ENCODE data around the gene TSPAN14.

TSPAN14 gene

DNA sequence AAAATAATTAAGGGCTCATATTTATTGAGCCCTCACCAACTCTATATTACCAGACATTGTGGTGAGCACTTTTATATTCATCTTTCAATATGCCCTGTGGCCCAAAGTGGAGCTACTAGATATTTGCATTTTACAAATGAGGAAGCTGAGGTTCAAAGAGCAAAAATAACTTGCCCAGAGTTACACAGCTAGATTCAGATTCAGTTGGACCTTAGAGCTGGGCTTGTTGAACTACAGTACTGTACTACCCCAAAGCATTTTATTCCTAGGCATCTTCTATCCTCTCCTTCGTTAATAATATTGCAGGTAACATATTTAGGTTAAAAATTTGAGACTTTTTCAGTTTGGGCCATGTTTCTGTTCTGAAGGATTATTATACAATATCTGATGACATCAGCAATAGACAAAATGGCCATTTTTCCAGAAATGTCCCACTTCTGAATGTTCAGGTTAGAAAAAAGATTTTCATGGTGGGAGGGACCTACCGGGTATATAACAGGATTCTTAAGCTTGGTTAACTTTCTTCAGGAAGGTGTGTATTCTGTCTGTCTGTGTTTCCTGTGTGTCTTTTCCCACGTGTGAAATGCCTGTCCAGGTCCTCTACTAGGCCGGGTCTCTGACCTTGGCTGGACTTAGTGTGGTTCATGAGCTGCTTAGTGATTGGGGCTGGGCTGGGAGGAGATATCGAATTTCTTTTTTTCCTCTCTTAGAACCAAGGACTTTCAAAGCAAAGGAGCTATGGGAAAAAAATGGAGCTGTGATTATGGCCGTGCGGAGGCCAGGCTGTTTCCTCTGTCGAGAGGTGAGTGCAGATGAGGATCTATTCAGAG lies 32.2 kb upstream of the TSPAN14 start:
- DNase-seq = no peak

DNA sequence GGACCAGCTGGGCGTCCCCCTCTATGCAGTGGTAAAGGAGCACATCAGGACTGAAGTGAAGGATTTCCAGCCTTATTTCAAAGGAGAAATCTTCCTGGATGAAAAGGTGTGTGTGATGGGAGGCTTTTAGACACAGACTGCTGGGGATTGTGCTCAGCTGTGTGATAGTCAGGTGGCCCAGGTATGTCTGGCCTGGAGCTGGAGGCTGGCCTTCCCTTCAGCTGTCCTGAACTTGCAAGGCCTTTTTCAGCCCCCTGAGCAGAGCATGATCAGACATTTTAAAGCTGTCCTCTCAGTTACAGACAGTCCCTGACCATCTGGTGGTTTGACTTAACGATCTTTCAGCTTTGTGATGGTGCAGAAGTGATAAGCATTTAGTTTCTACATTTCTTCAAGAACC lies 28.2 kb upstream of the TSPAN14 start:
- DNase-seq = no peak

DNA sequence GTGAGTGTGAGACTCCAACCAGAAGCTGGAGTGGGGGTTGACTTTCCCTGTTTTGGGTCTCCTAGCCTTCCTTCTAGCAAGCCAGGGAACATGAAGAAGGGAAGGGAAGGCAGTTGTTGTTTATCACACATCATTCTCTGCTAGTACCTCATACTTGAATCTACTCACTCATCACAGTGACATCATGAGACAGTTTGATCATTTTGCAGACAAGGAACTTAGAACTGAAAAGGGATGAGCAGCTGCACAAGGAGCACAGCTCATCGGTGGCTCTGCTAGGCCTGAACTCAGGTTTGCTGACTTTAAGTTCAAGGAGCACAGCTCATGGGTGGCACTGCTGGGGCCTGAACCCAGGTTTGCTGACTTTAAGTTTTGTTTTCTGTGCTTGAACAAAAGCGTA lies 26.6 kb upstream of the TSPAN14 start:
- no peak for DNase-seq

DNA sequence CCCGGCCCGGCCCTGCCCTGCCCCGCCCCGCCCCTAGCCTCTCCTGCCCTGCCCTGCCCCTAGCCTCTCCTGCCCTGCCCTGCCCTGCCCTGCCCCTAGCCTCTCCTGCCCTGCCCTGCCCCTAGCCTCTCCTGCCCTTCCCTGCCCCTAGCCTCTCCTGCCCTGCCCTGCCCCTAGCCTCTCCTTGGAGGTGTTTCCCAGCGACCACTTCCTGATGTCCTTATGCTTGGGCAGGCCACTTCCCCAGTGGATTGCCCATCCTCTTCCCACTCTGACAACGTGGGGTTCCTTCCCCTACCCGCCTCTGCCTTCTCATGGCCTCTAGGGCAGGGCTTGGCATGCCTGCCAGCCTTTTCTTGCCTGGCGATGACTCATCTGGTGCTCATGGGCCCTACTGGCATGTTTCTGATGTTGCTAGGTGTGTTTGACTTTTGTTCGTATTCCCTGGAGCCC lies 24.6 kb upstream of the TSPAN14 start:
- DNase-seq = no peak

DNA sequence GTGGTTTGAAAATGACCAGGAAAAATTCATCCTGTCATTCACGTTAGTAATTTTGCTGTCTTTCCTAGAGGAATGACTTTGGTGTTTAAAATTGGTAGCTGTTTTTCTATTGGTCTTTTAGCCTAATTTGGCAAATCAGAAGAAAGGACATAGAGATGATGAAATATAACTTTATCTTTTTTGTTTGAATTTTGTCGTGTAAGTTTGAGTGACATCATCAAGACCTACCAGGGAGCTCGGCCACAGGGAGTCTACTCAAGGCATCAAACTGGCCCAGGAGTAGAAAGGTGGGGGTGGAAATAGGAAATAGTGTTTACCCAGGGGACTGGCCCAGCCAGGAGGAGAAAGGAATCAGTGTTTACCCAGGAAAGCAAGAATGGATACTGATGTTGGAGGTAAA lies 21.0 kb upstream of the TSPAN14 start:
- no peak for DNase-seq

DNA sequence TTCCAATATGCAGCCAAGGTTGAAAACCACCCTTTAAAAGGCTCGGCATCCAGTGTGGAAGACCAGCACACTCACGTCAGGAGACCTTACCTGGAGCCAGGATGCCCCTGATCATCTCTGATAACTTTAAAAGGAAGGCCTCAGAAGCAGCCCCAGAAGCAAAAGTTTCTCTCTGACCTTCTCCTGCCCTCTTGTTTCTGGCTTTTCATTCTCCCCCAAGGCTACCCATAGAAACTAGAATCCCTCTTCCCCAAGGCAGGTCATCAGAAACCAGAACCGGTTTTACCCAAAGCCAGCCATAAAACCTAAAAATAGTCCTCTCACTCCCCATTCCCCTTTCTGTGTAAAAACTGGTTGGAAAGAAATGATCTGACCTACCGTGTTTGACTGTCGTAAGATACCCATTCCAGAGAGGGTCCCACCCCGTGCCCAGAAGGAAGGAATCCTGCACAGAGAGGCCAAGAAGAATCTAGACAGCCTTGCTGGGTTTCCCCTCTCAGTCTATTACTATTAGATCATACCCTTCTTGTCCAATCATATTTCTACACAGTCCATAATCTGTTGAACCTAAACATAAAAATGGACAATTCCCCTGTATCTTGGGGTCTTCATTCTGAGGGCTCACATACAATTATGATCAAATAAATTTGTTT lies 17.5 kb upstream of the TSPAN14 start:
- DNase-seq = no peak

DNA sequence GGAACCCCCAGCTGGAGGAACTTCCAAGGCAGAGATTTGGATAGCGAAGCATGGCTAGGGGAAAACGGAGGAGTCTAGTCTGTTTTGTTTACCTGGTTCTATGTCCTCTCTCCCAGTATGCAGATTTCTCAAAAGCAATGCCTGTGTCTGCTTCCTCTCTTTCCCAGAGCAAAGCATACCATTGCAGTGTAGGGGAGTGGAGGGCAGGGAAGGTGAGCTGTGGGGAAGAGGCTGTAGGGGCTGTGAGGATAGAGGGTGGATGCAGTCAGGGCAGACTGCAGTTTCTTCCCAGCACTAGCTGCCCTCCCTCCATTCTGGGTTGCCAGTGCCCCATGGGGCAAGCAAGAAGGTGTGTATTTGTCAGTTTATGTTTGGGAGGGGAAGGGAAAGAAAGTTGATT lies 16.9 kb upstream of the TSPAN14 start:
- DNase-seq = no peak

DNA sequence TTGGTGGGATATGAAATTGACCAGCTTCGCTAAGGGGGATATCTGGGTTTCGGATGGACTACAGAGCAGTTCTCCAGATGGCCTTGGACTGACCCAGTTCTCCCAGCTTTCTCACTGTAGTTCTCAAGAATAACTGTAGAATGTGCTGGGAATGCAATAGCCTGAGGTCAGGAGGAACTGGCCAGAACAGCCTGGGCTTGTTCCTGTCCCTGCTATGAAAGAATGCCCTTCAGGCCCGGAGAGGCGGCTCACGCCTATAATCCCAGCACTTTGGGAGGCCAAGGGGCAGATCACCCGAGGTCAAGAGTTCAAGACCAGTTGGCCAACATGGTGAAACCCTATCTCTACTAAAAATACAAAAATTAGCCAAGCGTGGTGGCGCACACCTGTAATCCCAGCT lies 12.3 kb upstream of the TSPAN14 start:
- DNase-seq = no peak

DNA sequence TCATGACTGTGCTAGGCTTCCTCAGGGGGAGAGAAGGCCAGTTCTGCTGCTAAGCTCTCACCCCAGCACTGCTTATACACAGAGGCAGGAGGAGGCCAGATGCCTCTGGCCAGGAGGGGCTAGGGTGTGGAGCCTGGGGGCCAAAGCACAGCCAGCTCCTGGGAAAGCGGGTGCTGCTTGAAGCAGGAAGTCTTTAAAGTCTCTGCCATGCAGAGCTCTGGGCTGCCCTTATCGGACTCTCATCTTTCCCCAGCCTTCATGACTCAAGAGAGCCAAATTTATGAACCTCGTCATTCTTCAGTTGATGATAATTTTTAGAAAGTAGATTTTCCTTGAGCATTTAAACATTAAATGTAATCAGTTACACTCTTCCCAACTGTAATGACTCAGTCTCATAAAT lies 11.2 kb upstream of the TSPAN14 start:
- DNase-seq = no peak

DNA sequence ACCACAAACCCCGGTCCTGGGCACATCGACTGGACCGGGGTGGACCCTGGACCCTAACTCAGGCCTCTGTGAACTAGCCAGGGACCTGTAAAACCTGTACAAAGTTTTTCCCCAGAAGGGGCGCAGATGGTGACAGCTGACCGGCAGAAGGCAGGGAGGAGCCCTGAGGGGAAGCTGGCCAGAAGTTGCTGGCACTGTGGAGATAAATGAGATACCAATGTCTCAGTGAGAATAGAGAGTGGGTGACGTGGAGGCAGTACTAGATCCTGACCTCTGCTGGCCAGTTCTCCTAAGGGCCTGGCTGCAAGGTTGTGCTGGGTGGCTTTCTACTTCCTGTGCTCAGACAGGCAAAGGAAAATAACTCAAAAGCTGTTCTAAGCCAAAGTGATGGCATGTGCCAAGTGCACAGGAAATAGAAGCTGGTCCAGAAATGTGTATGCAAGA lies 10.6 kb upstream of the TSPAN14 start:
- DNase-seq = peak in 1 of 3 experiments; percentile 16

DNA sequence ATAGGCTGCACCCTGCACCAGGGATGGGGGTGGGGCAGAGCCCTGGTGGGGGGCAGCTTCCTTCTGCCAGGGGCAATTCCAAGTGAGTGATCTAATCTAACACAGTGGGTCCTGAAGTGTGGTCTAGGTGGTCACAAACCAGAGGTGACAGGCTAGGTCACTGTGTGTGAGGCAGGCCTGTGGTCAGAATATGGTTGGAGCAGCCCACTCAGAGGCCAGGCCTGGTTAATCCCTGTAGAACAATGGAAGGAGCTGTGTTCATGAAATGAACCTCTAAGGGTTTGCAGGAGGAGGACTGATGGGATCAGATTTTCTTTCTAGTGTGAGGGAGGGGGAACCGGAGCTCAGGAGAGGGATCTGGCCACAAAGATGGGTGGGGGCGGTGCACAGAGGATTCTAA lies 10.0 kb upstream of the TSPAN14 start:
- no peak for DNase-seq

DNA sequence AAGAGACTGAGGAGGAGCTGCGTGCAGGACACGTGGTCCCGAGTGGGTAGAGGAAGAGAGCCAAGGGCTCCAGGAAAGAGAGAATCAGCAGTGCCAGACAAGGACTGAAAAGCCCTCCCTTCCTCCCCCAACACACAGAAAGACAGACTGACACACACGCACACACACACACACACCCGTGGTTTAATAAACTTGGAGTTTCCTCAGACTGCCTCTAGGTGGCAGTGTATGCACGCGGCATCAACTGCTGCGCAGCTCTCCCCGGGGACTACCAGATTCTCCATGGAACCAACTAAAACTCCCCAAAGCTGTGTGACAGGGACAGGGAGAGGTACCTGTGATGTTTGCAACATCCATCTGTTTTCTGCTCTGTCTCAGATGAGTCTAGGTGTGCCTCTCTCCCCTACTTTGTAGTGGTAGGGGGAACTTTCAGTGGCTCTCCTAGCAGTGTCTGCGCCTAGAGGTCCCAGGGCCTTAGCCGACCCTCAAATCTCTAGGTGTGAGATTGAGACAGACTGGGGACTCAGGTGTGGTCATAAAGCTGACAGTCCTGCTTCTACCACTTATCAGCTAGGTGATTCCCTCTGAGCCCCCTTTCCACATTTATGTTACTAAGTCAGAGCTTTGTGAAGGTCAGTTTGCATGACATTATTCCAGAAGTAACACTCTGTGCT lies 9.3 kb upstream of the TSPAN14 start:
- peak; percentile 52 to 67 (median 60) for DNase-seq

DNA sequence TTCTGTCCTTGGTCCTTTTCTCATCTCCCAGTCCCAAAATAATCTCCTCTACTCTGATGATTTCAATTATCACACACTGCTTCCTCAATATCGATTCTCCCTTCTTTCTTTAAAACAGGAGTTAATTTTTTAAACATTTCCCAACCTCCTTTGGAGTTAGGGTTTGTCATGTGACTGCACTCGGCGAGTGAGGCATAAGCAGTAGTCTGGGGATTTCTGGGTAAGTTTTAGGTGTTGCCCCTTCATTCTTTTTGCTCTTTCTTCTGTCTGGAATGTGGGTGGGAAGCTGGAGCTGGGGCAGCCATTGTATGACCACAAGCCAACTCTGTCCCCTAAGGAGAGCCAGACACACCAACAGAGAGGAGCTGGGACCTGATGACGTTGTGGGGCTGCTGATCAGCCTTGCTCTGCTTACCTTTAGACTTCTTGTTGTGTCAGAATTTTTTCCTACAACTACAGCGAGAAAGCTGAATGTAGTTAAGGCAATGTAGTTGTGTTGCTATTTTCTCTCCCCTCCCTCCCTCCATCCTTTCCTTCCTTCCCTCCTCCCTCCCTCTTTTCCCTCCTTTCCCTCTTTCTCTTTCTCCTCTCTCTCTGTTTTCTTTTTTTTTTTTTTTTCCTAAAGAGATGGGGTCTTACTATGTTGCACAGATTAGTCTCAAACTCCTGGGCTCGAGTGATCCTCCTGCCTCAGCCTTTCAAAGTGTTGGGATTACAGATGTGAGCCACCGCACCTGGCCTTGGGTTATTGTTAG lies 6.5 kb upstream of the TSPAN14 start:
- DNase-seq = no peak

DNA sequence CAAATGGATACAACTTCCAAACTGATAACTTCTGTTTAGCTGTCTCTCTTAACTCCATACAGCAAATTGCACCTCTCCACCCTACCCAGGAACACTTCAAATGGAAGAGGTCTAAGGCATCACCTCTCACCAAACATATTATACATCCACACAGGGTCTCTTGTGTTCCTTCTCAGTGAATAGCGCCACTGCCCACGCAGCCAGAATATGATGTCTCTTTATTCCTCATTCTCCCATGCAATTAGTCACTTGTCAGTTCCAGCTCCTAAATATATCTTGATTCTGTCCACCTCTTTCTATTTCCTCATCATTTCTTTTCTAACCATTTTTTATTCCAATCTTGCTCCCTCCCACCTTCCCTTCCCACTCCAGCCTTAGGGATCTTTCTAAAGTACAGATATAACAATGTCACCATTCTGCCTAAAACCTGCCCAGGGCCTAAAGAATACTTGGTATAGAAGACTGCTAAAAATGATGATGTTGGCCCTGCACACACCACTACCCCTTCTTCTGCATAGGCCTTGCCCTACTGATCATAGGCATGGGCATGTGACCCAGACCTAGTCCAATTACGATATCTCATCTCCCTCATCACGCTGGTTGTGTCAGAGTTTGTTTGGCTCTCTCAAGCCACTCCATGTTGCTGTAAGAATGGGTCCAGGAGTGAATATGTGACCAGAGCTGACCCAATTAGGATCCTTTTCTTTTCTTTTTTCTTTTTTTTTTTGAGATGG lies 5.7 kb upstream of the TSPAN14 start:
- DNase-seq = no peak

DNA sequence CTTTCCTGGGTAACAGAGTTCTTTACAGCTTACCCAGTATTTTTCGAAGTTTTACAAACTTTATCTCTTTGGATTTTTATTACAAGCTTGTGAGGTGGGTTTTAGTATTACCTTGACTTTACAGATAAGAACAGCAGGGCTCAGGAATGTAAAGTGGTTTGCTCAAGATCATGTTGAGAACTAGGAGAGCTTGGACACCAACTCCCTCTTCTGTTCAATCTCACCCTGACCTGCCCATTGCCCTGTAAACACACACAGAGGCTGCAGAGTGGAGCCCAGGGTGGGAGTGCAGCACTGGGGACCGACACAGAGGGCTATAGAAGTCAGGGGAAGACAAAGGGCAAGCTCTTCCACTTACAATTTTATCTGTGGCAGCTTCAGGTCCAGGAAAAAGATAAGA lies 4.6 kb upstream of the TSPAN14 start:
- no peak for DNase-seq

DNA sequence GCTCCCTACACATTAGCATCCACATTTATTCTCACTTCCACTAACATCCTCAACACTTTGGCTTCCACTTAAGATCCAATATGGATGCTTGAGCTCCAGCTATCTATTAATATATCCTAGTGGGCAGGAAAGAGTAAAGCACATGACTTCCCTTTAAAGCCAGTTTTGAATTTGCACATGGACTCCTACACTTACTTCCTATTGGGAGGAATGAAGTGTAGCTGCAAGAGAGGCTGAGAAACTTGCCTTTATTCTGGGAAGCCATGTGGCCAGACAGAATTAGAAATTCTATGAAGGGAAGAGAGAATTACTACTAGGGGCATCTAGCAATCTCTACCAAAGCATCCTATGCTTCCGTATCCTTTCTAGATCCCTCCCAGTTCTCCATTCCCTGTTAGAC lies 3.0 kb upstream of the TSPAN14 start:
- no peak for DNase-seq

DNA sequence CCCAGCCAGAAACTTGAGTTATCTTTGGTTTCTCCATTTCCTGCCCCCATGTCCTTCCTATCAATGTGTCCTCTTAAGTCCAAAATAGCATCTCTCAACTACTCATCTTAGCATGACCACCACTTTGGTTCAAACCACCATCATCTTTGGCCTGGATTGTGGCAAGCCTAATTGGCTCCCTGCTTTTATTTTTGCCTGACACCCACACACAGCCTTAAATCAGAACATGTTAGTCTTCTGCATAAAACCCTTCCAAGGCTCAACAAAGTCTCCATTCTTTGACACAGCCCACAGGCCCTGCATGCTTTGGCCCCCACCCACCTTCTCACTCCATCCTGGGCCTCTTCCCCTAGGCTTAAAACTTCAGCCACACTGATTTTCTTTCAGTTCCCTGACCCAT lies 2.0 kb upstream of the TSPAN14 start:
- DNase-seq = no peak

DNA sequence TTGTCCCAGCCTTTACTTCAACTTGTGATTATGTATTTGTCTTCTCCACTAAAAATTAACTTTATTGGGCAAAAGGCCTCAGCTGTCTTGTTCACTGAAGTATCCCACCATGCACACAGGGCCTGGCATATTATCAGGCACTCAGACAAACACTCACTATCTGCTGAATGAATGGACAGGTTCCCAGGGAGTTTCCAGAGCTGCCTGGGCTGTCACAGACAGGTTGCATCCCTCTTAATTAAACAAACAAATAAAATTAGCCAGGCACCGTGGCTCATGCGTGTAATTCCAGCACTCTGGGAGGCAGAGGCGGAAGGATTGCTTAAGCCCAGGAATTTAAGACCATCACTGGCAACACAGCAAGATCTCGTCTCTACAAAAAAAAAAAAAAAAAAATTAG lies 1.5 kb upstream of the TSPAN14 start:
- no peak for DNase-seq

DNA sequence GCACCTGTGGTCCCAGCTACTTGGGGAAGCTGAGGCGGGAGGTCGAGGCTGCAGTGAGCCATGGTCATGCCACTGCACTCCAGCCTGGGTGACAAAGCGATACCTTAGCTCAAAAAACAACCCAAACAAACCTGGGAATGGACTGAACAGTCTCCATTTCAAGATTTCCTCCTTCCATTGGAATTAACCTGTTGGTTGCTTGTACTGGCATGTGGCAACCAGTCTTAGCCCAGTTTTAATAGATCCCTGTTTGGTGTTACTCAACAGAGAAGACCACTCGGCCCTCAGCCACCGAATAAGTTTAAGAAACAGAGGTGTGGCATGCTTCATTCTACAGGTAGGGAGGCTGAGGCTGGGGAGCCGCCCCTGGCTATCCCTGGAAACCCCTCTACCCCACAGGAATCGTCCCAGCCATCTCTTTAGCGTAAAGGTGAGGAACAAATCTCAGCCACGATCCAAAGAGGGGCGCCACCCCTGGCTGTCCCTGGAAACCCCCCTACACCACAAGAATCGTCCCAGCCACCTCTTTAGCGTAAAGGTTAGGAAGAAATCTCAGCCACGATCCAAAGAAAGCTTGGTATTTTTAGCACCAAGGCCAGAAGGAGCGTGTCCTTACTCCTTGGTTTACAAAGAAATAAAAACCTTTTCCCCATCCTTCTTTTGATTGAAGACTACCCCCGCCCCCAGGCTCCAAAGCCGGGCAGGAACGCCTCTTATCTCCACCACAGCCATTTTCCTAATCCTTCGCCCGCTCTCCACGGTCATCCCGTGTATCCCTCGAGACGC lies 861 bp upstream of the TSPAN14 start:
- DNase-seq = no peak

DNA sequence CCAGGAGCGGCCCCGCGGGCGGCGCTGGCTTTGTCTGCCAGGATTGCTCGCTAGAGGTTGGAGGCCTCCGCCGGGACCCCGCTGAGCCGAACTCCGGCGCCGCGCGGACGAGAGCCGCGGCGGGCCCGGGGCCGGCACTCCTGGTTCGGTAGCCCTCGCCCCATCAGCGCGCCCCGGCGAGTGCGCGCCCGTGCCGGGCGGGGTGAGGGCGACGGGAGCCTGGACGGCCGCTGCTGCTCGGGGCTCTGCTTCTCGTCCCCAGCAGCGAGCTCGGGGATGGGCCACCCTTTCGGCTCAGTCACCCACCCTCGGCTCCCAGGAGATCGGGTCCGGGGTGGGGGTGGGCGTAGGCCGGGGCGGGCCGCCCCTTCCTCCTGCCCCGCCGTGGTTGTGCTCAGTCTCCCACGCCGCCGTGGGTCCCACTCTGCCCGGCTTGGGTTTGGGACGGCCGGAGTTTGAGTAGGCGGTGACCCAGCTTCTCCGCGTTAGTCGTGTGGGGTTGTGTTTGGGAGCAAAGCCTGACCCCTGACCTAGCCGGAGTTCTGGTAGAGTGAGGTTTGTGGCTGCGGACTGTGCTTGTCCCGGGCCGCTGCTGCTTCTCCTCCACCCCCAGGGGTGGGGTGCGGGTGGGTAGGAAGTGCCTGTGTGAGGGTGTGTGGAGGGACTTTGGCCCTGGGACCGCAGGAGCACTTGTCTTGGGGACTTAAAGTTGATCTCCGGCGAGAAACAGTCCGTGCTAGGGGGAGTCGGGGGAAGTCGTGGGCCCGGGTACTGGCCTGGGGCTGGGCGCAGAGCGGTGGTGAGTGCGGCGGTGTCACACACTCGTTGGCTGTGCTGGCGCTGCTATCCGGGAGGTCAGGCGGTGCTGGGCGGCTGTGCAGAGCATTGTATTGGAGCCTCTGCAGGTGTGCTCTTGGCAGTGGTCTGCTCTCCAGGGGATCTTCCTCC lies 677 bp downstream of the TSPAN14 start:
- peak in 2 of 3 experiments; percentile 31 to 46 for DNase-seq

Measured in NCI-H1417 (cell line).